A549 (cell line): ENCODE results near the gene AREL1.

Source experiments
- CHD2 ChIP-seq: fragments of 150-350 bp; IDR thresholded peaks from 2 replicates; pipeline ENCODE4 v1.6.1; 2014; ENCODE audit warnings: low read length; ENCODE audit not compliant: partially characterized antibody
- ELK1 ChIP-seq: fragments of 150-350 bp; IDR thresholded peaks from 2 replicates; pipeline ENCODE4 v1.6.1; 2014; ENCODE audit warnings: low read depth, mild to moderate bottlenecking, low read length
- EP300 ChIP-seq, 2 experiments: fragments of >200 bp; sonication (Bioruptor Twin); formaldehyde crosslinking; IDR thresholded peaks; 2 replicates in 1 of 2; 3 replicates in 1 of 2; pipeline ENCODE4 v1.6.1; 2016 to 2017
- JUN ChIP-seq, 2 experiments: fragments of >200 bp; sonication (Bioruptor Twin); formaldehyde crosslinking; IDR thresholded peaks; 2 replicates in 1 of 2; 3 replicates in 1 of 2; pipeline ENCODE4 v1.6.1; 2016 to 2017
- KDM1A ChIP-seq: fragments of 200-600 bp; sonication (generic); IDR thresholded peaks from 2 replicates; pipeline ENCODE4 v1.6.1; 2016; ENCODE audit warnings: low read depth, mild to moderate bottlenecking
- MYC ChIP-seq: IDR thresholded peaks from 2 replicates; pipeline ENCODE4 v1.6.1; 2012; ENCODE audit warnings: mild to moderate bottlenecking, inconsistent platforms, low read length, improper control_type of control experiment, borderline replicate concordance
- POLR2A ChIP-seq: IDR thresholded peaks from 2 replicates; pipeline ENCODE4 v1.6.1; 2012; ENCODE audit warnings: mild to moderate bottlenecking, low read length
- RAD21 ChIP-seq, 2 experiments: fragments of >200 bp in 1 of 2; sonication (Bioruptor Twin) in 1 of 2; formaldehyde crosslinking in 1 of 2; IDR thresholded peaks in 1 of 2; conservative IDR thresholded peaks in 1 of 2; 2 replicates in 1 of 2; 3 replicates in 1 of 2; pipeline ENCODE4 v1.6.1; 2012 to 2018; ENCODE audit warnings: inconsistent platforms in 1 of 2
- TF ChIP-seq, protein P1 (sequence below): fragments of >200 bp; sonication (Bioruptor Twin); formaldehyde crosslinking; IDR thresholded peaks from 3 replicates; pipeline ENCODE4 v1.5.1; 2016

DNA sequence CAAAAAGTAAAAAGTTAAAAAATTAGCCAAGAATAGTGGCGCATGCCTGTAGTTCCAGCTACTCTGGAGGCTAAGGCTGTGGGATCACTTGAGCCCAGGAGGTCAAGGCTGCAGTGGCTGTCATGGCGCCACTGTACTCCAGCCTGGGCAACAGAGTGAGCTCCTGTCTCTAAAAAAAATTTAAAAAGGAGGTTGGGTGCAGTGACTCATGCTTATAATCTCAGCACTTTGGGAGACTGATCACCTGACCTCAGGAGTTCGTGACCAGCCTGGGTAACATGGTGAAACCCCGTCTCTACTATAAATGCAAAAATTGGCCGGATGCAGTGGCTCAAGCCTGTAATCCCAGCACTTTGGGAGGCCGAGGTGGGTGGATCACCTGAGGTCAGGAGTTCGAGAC is 42.0 kb upstream of the AREL1 start:
- TF ChIP-seq, protein P1, sequence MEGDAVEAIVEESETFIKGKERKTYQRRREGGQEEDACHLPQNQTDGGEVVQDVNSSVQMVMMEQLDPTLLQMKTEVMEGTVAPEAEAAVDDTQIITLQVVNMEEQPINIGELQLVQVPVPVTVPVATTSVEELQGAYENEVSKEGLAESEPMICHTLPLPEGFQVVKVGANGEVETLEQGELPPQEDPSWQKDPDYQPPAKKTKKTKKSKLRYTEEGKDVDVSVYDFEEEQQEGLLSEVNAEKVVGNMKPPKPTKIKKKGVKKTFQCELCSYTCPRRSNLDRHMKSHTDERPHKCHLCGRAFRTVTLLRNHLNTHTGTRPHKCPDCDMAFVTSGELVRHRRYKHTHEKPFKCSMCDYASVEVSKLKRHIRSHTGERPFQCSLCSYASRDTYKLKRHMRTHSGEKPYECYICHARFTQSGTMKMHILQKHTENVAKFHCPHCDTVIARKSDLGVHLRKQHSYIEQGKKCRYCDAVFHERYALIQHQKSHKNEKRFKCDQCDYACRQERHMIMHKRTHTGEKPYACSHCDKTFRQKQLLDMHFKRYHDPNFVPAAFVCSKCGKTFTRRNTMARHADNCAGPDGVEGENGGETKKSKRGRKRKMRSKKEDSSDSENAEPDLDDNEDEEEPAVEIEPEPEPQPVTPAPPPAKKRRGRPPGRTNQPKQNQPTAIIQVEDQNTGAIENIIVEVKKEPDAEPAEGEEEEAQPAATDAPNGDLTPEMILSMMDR, result no peak
- no peak for TF ChIP-seq POLR2A
- no peak for TF ChIP-seq EP300 (IDR thresholded peaks at IDR 0.05)
- TF ChIP-seq CHD2, result no peak
- TF ChIP-seq RAD21 (conservative IDR thresholded peaks at IDR 0.05 in 1 of 2, IDR thresholded peaks at IDR 0.05 in 1 of 2), result no peak
- TF ChIP-seq MYC, result no peak
- TF ChIP-seq JUN (IDR thresholded peaks at IDR 0.05), result no peak
- no peak for TF ChIP-seq KDM1A
- no peak for TF ChIP-seq ELK1
